ENCODE results near the gene CD1B. TPM values are rescaled to one million over a fixed set of nuclear protein-coding genes. Genes with fewer than 3 reads are reported as not detected.

Gene CD1B
- total and polyA plus RNA-seq, 2 donors (not counting 3 experiments of a cell fraction or from before 2014, with no cell fraction given): not detected

DNA sequence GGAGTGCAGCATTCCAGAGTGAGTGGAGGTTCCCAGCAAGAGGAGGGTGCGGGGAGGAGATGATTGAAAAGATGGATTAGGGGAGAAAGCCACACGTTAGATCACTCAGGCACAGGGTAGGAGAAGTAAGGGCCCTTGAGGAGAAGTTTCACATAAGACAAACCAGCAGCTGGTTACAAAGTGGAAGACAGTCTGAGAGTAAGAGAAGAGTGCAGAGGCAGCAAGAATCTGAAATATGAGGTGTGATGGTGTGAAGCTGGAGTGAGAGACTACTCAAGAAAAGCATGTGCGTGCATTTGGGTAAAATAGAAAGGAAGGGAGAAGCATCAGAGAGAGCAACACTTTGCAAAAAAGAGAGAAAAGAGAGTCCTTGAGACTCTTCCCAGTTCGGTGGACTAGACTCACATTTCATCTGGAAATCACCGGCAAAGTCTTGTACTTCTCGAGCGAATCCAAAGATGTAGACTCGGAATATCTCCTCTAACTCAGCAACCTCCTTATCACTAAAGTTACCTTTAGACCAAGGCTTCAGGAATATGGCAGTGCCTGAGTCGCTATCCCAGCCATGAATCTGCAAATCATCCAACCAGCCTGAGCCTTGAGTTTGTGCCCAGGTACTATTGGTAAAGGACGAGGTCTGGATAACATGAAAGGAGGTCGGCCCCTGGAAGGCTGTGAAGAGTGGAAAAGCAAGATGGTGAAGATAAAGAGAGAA is 783 bp downstream of the CD1B start:
- intact Hi-C loops (cut with micrococcal nuclease): no loop called here

More for the DNA sequence above, 783 bp downstream of the CD1B start:
- dilution Hi-C loops (cut with MboI; ENCODE audit: extremely low pct_ligation_motif_present, low sequenced_read_pairs): no loop called here
- Histone ChIP-seq H2AFZ (ENCODE audit: low read depth, low read length) (no peak overlapping the region), H3K9ac (replicated peaks; ENCODE audit: extremely low read depth, insufficient read depth, low read length) (no peak overlapping the region), H3K79me2 (ENCODE audit: control insufficient read depth, insufficient read depth, low read length) (no peaks in the 10 kb centered on the region), H3K27me3 (ENCODE audit: control insufficient read depth in 2 of 2, insufficient read depth in 2 of 2, low read length in 2 of 2) (no peaks in the 10 kb centered on the region), H3K4me3 (replicated peaks in 1 of 3; ENCODE audit: insufficient read depth in 1 of 3, low read depth in 1 of 3, low read length in 3 of 3) (no peak overlapping the region), H3K4me2 (ENCODE audit: insufficient read depth, low read length) (no peak overlapping the region), H3K27ac (ENCODE audit: insufficient read depth, low read depth, low read length) (no peak overlapping the region), H3K4me1 (ENCODE audit: control insufficient read depth, extremely low read depth, insufficient read depth, low read length) (no peaks in the 10 kb centered on the region), H3K9me3 (replicated peaks; ENCODE audit: control insufficient read depth, insufficient read depth, low read length) (no peaks in the 10 kb centered on the region), H3K9me1 (replicated peaks; ENCODE audit: control insufficient read depth, extremely low read depth, insufficient read depth, low read length) (no peaks in the 10 kb centered on the region), H4K20me1 (replicated peaks; ENCODE audit: control insufficient read depth, extremely low read depth, insufficient read depth, low read length) (no peaks in the 10 kb centered on the region), H3K36me3 (ENCODE audit: control insufficient read depth in 2 of 2, extremely low read depth in 1 of 2, insufficient read depth in 2 of 2, low read length in 2 of 2) (no peaks in the 10 kb centered on the region)
- DNase-seq (ENCODE audit: low read depth, low spot score): no peak
- POLR2A ChIA-PET: no interaction called here
- BruUV-seq (replicated peaks): no TSS peak
- TF ChIP-seq FOS (IDR thresholded peaks at IDR 0.05; ENCODE audit: borderline replicate concordance, insufficient read depth, low read length) (no peak), POLR2AphosphoS5 (IDR thresholded peaks at IDR 0.05; ENCODE audit: insufficient read depth, low read depth, low read length) (no peak), MYC (IDR thresholded peaks at IDR 0.05; ENCODE audit: low read depth, low read length) (no peak), EZH2 (IDR thresholded peaks at IDR 0.05; ENCODE audit: borderline replicate concordance, low read depth, low read length, severe bottlenecking) (no peak), JUN (IDR thresholded peaks at IDR 0.05; ENCODE audit: borderline replicate concordance, insufficient read depth, insufficient read length, low read depth) (no peak), POLR2A (IDR thresholded peaks at IDR 0.05; ENCODE audit: low read depth, low read length) (no peak), GATA2 (IDR thresholded peaks at IDR 0.05; ENCODE audit: insufficient read depth, insufficient read length, low read depth, low read length) (no peak)
- TF ChIP-seq, protein P1, sequence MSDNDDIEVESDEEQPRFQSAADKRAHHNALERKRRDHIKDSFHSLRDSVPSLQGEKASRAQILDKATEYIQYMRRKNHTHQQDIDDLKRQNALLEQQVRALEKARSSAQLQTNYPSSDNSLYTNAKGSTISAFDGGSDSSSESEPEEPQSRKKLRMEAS (IDR thresholded peaks at IDR 0.05; ENCODE audit: insufficient read depth, insufficient read length): no peak
- TF ChIP-seq, protein P2, sequence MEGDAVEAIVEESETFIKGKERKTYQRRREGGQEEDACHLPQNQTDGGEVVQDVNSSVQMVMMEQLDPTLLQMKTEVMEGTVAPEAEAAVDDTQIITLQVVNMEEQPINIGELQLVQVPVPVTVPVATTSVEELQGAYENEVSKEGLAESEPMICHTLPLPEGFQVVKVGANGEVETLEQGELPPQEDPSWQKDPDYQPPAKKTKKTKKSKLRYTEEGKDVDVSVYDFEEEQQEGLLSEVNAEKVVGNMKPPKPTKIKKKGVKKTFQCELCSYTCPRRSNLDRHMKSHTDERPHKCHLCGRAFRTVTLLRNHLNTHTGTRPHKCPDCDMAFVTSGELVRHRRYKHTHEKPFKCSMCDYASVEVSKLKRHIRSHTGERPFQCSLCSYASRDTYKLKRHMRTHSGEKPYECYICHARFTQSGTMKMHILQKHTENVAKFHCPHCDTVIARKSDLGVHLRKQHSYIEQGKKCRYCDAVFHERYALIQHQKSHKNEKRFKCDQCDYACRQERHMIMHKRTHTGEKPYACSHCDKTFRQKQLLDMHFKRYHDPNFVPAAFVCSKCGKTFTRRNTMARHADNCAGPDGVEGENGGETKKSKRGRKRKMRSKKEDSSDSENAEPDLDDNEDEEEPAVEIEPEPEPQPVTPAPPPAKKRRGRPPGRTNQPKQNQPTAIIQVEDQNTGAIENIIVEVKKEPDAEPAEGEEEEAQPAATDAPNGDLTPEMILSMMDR (IDR thresholded peaks at IDR 0.05; ENCODE audit: extremely low read depth in 1 of 2, insufficient read depth in 1 of 2, low read depth in 1 of 2, low read length in 2 of 2): no peak
- CTCF ChIA-PET: interaction anchor here (1.3 kb wide), 1 partner anchor 126 kb away, joined by 8 read pairs; no protein-coding TSS in a partner anchor
- FAIRE-seq: no peak

All from endothelial cell of umbilical vein (primary cell).